Stimulated activated CD4-positive, alpha-beta T cell treated with anti-CD3 and anti-CD28 coated beads, Interleukin-1b, Interleukin-23, amount 100 ng/mL, for 1 hour (primary cell): ENCODE measurements around the gene SCN4A.
A peak's percentile ranks its signal among the peaks of the same experiment; 100 is the strongest.
"Not testable (repeated sequence)": the region's sequence is repeated elsewhere in the genome, so short reads cannot be mapped to it uniquely, and the experiment has no call there.

Experiments
- DNase-seq, 2 donors: peaks; one replicate each; pipeline ENCODE4 v3.0.0-alpha.2; 2020; ENCODE audit warnings: low read depth in 2 of 2

Gene SCN4A

GRCh38 chr17:63934183-63935112 is 38.3 kb downstream of the SCN4A start:
- DNase-seq, result no peak

- no peak for DNase-seq
These were observed 39.1 kb downstream of the SCN4A start for GRCh38 chr17:63933598-63933997.

GRCh38 chr17:63932721-63933120 is 40.0 kb downstream of the SCN4A start:
- DNase-seq, result no peak

DNA sequence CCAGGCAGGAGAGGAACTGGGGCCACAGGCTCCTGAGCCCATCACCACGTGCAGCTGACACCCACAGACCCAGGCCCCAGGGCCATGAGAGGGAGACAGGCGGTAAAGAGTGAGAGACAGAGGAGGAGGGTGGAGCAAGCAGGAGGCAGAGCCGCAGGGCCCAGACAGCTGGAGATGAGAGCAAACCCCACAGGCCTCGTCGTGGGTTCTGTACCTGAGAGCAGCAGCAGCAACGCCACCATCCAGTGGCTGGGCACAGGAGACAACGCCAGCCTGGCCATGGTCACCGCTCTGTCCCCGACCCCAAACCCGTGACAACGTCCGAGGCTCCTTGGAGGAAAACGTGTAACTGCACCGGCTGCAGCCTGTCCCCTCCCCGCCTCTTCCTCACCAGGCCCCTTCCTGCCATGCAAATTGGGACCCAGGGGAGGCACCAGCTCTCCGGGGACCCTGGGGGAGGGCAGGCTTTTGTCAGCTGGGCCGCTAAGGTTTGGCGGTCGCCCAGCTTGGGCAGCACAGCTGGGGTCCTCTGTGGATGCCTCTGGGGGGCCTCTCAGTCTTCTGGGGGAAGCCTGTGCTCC is 40.6 kb downstream of the SCN4A start, which contains the start of gene CD79B:
Gene CD79B, minus strand, starts transcription at position 351 of the 581 bp plus-strand sequence. Its CDS starts 70 bp downstream, at position 281.
- DNase-seq, result no peak

GRCh38 chr17:63930951-63931575 is 41.7 kb downstream of the SCN4A start:
- DNase-seq, result peak in 1 of 2 donors; percentile 29

DNA sequence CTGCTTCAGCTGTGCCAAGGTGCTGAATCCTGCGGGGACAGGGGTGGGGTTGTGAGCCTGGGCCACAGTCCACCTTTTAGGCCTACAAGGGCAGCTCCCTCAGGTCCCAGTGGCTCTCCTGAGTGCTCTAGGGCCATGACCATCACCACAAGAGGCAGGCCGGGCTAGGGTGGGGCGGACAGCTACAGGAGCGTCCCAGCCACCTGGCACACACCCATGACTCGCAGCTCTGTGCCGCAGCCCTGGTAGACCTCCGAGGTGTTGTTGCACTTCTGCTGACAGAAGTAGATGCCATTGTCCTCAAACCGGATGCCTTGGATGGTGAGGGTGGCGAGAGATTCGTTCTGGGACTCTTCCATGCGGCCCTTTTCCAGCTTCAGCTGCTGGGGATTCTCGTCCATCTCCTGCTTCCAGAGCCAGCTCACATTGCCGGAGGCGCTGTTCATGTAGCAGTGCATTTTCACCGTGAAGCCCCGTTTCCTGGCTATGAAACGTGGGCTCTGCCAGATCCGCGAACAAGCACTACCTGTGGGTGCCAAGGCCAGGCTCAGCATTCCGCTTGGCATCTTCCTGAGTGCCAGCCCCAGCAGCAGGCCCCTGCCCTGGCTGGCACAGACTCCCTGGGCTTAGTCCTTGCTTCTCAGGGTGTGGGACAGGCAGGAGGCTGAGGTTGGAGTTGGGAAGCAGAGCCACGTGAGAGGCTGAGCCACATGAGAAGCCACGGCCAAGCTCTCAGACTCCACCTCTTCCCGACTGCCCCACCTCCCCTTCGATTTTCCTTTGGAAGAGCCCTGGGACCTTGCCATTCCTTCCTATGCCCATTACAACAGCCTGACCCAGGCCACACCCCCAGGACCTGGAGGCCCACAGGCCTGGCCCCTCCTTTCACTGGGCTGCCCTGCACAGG is 42.6 kb downstream of the SCN4A start:
- no peak for DNase-seq

DNA sequence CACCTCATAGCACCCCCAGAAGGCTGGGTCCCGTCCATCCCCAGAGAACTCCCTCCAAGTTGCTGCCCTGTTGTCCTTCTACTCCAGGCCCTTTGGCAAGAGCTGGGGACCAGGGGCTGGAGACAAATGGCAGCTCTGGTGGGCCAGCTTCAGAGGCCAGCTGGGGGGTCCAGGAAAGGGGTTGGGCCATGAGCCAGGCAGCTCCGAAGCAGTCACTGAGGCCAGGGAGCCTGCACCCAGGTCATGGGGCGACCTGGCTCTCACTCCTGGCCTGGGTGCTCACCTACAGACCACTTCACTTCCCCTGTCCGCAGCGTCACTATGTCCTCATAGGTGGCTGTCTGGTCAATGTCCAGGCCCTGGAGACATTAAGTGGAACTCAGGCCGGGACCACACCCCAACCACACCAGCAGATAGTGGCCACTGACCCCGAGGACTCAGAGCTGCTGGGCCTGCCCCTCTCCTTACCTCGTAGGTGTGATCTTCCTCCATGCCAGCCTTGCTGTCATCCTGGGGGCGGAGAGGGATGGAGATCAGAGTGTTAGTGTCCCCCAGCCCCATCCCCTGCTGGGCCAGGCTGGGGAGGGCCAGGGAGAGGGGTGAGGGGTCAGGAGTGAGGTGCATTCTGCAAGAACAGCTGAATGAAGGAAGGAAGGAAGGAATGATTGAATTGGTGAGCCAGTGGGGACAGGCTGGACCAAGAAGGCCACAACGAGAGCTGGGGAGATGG is 43.6 kb downstream of the SCN4A start:
- DNase-seq, result no peak

- no peak for DNase-seq
These were observed 44.5 kb downstream of the SCN4A start for GRCh38 chr17:63928172-63928666.

- no peak for DNase-seq
These were observed 45.1 kb downstream of the SCN4A start for GRCh38 chr17:63927464-63928171.

- no peak for DNase-seq
These were observed 46.6 kb downstream of the SCN4A start for GRCh38 chr17:63926164-63926563.

- no peak for DNase-seq
These were observed 47.1 kb downstream of the SCN4A start for GRCh38 chr17:63925615-63926014.

DNA sequence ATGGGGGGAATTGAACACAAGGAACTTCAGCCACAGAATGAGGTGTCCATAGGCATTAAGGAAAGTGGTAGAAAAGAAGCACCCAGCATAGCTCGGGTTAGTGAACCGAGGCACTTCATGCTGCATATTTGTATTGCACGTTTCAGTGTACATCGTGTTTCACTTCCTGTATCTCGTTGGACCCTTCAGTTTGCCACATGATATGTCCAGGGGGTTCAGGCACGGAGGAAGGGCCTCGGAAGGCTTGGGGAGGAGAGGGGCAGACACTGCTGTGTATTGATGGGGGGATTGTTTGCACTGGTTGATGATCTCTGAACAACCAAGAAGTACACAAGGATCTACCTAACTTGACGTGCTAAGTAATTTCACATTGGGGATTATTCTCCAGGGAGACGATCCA is 50.3 kb downstream of the SCN4A start:
- DNase-seq, result not testable (repeated sequence)

GRCh38 chr17:63920779-63921178 is 51.9 kb downstream of the SCN4A start:
- DNase-seq, result not testable (repeated sequence)

GRCh38 chr17:63920050-63920449 is 52.7 kb downstream of the SCN4A start:
- not testable (repeated sequence) for DNase-seq

GRCh38 chr17:63919311-63919723 is 53.4 kb downstream of the SCN4A start:
- DNase-seq, result peak; percentile 47 to 48

- not testable (repeated sequence) for DNase-seq
These were observed 53.9 kb downstream of the SCN4A start, which contains the start of gene GH1 for GRCh38 chr17:63918789-63919305. Gene GH1, minus strand, starts transcription at chr17:63918839. Its CDS starts 63 bp downstream, at chr17:63918776.

DNA sequence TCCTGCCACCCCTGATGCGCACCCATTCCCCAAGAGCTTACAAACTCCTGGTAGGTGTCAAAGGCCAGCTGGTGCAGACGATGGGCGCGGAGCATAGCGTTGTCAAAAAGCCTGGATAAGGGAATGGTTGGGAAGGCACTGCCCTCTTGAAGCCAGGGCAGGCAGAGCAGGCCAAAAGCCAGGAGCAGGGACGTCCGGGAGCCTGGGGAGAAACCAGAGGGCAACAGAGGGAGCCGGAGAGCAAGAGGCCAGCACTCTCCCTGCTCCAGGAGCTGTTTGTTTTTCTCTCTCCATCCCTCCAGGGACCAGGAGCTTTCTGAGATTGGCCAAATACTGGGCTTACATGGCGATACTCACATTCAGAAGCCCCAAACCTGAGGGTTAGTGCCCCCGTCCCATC is 54.4 kb downstream of the SCN4A start:
- no peak for DNase-seq

- no peak for DNase-seq
These were observed 55.1 kb downstream of the SCN4A start for GRCh38 chr17:63917646-63918045.

DNA sequence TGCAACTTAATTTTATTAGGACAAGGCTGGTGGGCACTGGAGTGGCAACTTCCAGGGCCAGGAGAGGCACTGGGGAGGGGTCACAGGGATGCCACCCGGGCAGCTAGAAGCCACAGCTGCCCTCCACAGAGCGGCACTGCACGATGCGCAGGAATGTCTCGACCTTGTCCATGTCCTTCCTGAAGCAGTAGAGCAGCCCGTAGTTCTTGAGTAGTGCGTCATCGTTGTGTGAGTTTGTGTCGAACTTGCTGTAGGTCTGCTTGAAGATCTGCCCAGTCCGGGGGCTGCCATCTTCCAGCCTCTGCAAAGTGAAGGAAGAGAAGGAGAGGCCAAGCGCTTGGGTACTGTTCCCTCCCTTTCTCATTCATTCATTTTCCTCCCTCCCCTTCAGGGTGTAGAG is 55.5 kb downstream of the SCN4A start:
- DNase-seq, result not testable (repeated sequence)
